Left cardiac atrium (tissue), 4 donors: ENCODE results near the gene TAS2R39. TPM values are rescaled to one million over a fixed set of nuclear protein-coding genes. Genes with fewer than 3 reads are reported as not detected.
"Not testable (repeated sequence)": the region's sequence is repeated elsewhere in the genome, so short reads cannot be mapped to it uniquely, and the experiment has no call there.

Experiments
- ATAC-seq, 2 donors: fragments of 200-7000 bp; cut with Tn5 transposase; one replicate each; pipeline ENCODE4 v1.9.1; 2020; ENCODE audit warnings: mild to moderate bottlenecking in 2 of 2, moderate library complexity in 2 of 2
- DNase-seq: peaks from one replicate; pipeline ENCODE4 v3.0.0-alpha.2; 2020
- intact Hi-C, 2 donors: fragments of 100-400 bp; cut with DNase I; formaldehyde crosslinking; loops; one replicate each; pipeline versions ENCODE4 v1.14.1 to v1.15.1; 2022 to 2023
- long read RNA-seq: library from polyadenylated mRNA; unstranded; transcript quantifications from one replicate; pipeline ENCODE4 v2.0.0, GENCODE V29; 2021
- total RNA-seq, 2 donors: library from RNA; stranded (reverse); fragmentation: NEBNext Ultra II Directional; extraction: Animal tissue kit (Norgen Biotek cat#: 25700); gene quantifications; one replicate each; pipeline ENCODE4 v1.2.1, GENCODE V29; 2021
- donor health status: DM: no; HTN: yes; CAD: no.
- donor health status: DM: no; HTN: yes; CAD: no; lungs with severe emphysema.
- donor health status: DM: yes; HTN: yes; CAD: no.
- donor health status: Dilated cardiomyopathy.

Gene TAS2R39
- total RNA-seq: not detected
- long read RNA-seq: 0 reads

DNA sequence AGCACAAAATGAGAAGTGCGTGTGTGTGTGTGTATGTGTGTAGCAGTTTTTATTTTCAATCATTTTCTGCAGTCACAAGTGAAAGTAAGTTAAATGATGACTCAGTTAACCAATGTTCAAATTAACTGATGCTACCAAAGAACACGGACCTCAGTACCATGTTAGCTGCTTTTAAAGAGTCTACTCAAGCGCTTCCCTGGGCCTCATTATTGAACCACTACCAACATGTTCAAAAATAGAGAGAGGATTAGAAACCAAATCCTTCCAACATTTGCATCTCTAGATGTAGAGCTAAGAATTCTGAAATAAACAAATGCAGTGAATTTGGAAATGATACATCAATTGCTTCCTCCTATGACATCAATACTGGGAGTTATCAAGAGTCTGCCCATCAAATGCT, at the start of gene TAS2R39:
Gene TAS2R39, plus strand, starts transcription at position 396 of the 400 bp plus-strand sequence. Its CDS starts 0 bp downstream, at position 396.
- DNase-seq: no peak
- ATAC-seq: no peak
- intact Hi-C loops: no loop called here

DNA sequence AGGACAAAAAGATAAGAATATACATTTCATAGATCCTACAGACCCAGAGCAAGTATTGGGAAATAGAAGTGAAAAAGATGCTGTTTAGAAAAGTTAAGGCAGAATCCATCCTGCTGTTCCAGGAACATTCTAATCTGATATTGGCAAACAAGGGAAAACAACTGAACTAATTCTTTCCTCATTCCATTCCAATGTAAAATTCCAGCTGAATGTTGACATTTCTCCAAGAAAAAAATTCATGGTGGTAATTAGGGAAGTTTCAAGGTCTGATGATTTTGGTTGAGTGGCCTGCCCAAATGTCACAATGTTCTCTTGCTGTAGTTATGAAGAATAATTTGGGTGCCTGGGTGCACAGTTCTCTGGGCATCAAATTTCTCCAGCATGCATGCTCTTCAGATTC, 36.1 kb upstream of the TAS2R39 start:
- ATAC-seq: no peak
- intact Hi-C loops: no loop called here

DNA sequence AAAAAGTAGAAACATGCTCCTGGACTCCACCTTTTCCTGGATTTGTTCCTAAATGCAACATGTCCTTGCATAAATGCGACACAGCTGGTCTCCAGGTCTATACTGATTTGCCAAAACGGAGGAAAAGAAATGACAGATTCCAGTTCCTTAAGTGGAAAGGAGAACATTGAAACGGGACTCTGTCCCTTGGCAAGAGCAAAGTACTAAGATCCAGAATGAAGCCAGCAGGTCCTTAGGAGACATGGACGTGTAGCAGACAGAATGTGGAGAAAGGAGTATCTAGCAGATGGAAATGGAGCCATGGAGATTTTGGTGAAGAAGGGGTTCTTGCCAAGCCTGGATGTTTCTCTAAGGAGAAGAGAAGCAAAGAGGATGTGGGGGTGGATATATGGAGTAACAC, 35.2 kb upstream of the TAS2R39 start:
- intact Hi-C loops: no loop called here
- ATAC-seq: no peak

More for the DNA sequence above, 36.1 kb upstream of the TAS2R39 start:
- no peak for DNase-seq

DNA sequence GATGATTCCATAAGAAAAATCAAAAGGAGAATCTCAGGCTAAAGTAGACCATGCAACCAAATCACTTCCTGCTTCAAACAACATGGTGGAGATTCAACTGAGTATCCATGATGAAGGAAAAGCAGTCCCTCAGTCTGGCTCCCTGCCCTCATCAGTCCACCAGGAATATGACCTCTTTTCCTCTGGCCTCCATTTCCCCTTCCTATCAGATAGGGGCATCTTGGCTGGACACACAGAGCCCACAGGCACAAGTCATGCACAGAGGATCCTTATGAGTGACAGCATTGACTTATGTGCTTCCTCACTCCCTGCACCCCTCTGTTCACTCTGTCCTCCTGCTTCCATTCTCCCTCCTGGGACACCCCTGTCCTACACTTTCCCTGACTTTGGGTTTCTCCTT, 34.6 kb upstream of the TAS2R39 start:
- intact Hi-C loops: no loop called here
- no peak for DNase-seq
- ATAC-seq: no peak

More for the DNA sequence above, 35.2 kb upstream of the TAS2R39 start:
- no peak for DNase-seq

DNA sequence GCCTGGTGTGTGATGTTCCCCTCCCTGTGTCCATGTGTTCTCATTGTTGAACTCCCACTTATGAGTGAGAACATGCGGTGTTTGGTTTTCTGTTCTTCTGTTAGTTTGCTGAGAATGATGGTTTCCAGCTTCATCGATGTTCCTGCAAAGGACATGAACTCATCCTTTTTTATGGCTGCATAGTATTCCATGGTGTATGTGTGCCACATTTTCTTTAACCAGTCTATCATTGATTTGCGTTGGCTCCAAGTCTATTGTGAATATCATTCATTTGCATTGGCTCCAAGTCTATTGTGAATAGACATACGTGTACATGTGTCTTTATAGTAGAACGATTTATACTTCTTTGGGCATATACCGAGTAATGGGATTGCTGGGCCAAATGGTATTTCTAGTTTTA, 32.5 kb upstream of the TAS2R39 start:
- ATAC-seq, DNase-seq, intact Hi-C loops: not testable (repeated sequence)

DNA sequence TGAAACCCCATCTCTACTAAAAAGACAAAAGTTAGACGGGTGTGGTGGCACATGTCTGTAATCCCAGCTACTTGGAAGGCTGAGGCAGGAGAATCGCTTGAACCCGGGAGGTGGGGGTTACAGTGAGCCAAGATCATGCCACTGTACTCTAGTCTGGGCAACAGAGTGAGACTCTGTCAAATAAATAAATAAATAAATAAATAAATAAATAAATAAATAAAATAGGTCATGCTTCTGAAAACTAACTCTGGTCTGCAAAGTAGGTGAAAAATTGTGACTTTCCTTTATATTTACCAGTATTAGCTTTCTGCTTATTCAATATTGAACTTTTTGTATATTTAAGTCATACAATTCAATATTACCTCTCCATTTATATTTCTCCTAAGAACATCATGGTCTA, 24.6 kb upstream of the TAS2R39 start:
- ATAC-seq, intact Hi-C loops, DNase-seq: not testable (repeated sequence)

DNA sequence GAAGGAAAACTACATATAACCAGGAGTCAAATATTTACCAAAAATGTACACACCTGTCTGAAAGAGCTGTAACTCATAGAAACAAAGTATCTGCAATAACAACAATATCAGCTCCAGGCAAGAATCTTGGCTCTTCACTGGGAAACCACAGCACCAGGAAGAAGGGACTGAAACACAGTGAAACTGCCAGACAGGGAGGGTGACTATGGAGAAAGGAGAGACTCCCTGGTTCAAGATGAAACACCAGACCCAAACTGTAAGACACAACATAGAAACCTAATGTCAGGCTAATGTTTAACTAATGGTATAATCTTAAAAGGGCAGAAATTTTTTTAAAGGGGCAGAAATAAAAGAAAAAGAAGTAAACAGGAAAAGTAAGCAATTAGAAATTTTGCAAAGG, 11.5 kb upstream of the TAS2R39 start:
- ATAC-seq (no peak), DNase-seq (no peak)
- intact Hi-C loops: no loop called here

DNA sequence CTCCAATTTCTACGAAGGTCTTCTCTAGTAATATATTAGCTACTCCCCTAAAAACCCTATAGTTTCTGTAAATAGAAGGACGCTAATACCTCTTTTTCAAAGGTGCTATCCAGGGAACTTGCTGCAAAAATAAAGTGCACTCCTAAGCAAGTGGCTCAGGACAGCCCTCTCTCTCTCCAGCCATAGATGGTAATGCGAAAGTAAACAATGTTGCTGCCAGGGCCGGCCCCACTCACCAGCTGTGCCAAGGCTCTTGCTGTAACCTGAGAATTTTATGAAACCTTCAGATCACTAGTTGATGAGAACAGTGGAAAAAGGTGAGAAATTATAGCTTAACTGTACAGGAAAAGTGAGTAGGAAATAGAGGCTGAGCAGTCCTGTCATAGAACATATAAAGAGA, 10.9 kb upstream of the TAS2R39 start:
- intact Hi-C loops: no loop called here
- no peak for DNase-seq
- peak in 1 of 2 donors; percentile 59 for ATAC-seq

DNA sequence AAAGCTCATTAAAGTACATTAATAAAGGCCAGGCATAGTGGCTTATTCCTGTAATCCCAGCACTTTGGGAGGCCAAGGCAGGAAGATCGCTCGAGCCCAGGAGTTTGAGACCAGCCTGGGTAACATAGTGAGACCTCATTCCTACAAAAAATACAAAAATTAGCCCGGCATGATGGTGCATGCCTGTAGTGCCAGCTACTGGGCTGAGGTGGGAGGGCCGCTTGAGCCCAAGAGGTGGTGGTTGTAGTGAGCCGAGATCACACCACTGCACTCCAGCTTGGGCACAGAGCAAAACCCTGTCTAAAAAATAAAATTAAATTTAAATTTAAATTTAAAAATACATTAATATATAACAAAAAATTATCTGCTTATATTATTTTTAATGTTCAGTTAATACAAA, 7.1 kb upstream of the TAS2R39 start:
- no peak for ATAC-seq

DNA sequence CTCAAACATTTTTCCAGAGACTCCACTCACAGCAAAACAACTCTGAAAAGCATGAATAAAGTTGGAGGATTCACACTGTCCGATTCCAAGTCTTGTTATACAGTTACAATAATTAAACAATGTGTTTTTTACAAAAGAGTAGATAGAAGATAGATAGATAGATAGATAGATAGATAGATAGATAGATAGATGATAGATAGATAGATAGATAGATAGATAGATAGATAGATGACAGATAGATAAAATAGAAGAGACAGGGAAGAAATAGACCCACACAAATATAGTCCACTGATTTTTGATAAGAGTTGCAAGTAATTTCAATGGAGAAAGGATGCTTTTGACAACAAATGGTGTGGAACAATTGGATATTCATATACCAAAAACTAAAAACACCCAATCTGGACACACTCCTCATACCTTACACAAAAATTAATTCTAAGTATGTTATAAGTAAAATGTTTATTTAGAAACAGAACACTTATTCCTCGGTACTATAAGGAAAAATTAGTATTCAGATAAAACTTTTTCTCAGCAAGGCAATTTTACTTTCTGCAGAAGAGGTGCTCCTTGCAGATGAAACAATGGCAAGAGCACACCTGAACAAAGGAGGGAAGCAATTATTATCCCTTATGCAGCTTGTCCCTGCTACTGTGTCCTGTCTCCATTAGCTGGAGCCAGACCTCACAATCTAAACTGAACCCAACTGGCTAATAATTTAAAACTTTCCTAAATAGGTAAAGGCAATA, 5.7 kb upstream of the TAS2R39 start:
- no peak for ATAC-seq
- no peak for DNase-seq
- intact Hi-C loops: no loop called here

More for the DNA sequence above, 7.1 kb upstream of the TAS2R39 start:
- intact Hi-C loops: no loop called here
- DNase-seq: no peak

DNA sequence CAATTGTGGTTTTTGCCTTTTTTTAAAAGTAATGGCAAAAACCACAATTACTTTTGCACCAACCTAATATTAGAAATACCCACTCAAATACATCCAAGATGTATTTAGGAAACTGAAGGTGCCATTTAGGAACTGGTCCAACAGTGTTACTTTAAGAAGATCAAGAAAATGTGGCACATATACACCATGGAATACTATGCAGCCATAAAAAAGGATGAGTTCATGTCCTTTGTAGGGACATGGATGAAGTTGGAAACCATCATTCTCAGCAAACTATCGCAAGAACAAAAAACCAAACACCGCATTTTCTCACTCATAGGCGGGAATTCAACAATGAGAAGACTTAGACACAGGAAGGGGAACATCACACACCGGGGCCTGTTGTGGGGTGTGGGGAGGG, 2.4 kb upstream of the TAS2R39 start:
- DNase-seq, intact Hi-C loops, ATAC-seq: not testable (repeated sequence)

DNA sequence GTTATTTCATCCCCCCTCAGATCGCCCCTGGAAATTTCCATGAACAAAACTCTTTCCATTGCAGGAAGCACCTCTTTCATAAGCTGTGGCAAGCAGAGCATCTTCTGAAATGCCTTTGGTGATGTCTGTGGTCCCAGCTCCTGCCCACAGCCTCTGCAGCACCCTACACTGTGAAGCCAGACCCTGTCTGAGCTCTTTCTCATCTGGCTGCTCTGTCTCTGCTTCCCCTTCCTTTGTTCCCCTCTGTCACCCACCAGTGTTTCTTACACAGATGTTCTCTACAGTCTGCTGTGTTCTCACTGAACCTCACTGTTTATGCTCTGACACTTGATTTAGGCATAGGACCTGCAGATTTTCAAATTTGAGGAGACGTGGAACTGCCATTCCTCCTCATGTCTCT, 1.9 kb upstream of the TAS2R39 start:
- DNase-seq (no peak), ATAC-seq (no peak)
- intact Hi-C loops: no loop called here

DNA sequence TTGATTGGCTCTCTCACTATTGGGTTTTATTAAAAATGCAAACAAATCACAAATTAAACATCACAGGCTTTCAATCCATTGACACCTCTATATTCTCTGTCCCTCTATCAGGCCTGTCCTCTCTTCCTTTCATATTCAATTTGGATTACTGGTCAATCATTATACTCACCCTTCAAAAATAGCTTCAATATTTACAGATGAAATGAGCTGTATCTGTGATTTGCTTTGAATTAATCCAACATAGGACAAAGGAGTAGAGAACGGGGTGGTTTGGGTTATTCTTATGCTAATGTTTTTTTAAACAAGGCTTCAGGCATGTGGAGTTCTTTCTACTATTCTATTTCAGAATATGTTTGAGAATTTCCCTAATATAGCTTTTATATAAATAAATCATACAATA, 2.3 kb downstream of the TAS2R39 start:
- intact Hi-C loops: no loop called here
- no peak for DNase-seq
- ATAC-seq: no peak

DNA sequence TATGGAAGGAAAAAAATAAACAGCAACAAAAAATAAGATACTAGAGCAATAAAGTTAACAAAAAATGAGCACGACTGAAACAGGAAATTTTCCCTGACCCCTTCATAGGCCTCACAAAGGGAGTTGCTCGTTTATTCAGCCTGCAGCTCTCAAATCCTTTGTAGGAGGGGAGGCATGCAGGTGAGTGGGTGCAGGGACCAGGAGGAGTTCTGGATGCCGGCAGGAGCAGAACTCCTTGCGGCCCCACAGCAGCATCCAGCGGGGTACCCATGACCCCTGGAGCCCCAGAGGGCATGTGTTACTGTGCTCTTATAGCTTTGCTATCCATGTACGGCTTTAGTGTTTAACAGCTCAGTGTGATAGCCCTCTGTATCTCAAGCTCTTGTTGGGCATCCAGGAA, 5.8 kb downstream of the TAS2R39 start:
- ATAC-seq: no peak
- intact Hi-C loops: no loop called here
- DNase-seq: no peak

DNA sequence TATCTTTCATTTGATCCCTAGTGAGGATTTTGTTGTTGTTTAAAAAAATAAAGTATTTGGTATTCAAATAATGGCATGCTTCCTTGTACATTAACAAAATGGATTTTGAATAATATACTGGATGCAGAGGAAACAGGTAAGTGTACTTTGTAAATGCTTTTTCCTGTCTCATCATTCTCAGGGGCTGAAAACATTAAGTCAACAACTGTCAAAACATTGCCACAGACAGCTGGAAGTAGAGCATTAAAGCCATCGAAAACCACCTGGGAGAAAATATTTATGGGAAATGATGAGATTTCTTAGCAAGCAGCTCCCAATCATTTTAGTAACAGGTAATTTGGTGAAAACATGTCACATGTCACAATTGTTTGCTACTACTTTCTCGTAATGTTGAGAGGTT, 10.7 kb downstream of the TAS2R39 start:
- intact Hi-C loops: no loop called here
- DNase-seq (no peak), ATAC-seq (no peak)

DNA sequence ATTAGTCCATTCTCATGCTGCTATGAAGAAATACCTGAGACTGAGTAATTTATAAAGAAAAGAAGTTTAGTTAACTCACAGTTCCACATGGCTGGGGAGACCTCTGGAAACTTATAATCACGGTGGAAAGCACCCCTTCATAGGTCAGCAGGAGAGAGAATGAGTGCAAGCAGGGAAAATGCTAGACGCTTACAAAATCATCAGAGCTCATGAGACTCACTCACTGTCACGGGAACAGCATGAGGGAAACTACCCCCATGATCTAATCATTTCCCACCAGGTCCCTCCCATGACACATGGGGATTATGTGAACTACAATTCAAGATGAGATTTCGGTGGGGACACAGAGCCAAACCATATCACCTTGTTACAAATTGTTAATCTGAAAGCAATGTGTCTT, 15.8 kb downstream of the TAS2R39 start:
- DNase-seq: no peak
- no peak for ATAC-seq
- intact Hi-C loops: no loop called here

DNA sequence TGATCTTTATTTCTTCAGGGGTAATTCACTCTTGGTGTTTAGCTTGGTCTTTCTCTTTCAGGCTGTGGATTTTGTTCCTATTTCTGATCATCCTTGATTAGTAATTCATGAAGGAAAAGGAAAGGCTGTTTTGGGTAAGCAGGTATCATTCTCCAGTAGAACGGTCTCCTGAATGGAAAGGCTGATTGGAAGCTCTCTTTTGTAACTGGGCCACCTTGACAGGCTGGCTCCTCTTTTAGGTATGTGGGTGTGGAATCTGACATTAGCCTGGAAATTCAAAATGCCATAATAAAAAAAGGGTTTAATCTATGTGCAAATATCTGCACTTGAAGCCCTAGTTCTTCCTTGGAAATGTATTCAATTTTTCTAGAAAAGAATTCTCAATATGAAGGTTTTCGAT, 18.9 kb downstream of the TAS2R39 start:
- ATAC-seq (no peak), DNase-seq (no peak)
- intact Hi-C loops: no loop called here

DNA sequence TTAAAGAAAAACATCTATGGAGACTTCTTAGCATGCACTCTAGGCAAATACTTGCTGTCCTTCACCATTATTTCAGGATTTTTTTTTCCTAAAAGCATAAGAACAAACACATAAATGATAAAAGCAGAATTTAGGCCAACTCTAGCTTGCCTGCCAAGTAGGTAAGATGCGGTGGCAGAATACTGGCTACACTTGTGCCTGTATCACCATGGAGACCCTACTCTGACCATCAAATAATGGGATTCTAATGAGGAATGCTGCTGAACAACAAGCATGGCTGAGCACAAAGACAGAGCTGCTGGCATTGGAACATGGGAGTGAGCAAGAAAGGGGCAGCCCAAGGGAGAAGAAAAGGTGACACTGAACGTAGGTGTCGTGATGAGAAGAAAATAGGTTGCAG, 20.2 kb downstream of the TAS2R39 start:
- ATAC-seq: no peak
- intact Hi-C loops: no loop called here
- no peak for DNase-seq

DNA sequence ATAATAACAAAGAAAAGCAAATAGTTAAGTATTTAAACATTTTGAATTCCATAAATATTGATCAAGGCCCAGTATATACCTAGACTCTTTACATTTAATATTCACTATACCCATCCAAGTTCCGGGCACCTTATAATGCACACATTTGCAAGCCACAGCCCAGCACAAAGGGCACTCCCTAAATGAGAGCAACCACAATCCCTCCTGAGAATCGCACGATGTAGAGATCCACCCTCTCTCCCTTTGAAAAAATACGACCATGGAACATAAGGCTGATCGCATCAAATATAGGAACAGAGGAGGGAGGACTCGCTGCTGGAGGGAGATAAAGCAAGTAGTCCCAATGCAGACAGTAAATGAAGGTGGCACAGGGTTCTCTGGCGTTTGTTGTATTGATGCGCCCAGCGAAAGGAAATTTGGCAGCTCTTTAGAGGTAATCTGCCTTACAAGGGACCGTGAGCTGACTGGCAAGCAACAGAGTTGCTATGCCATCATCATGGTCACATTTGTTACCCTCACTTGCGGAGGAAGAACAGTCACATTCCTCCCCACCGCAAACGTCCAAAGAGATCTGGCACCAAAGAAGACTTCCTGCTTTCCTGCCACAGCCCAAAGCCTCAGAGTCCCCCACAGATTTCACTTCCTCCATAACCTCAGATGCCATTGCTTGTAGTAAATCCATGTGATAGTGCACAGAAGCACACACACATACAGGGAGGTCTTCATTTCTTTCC, 22.5 kb downstream of the TAS2R39 start:
- ATAC-seq (peak; percentile 59 to 65), DNase-seq (no peak)
- intact Hi-C loops: no loop called here

DNA sequence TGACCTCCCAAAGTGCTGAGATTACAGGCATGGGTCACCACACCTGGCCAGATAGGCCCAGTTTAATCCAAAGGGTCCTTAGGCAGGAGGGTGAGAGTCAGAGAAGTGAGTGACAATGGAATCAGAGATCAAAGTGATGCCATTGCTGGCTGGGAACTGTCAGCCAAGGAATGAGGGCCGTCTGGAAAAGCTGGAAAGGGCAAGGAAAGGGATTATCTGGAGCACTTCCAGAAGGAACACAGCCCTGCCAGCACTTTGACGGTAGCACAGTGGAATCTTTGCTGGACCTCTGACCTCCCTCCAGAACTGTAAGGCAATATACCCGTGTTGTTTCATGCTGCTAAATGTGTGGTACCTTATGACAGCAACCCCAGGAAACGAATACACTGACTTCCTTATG, 27.3 kb downstream of the TAS2R39 start:
- ATAC-seq (no peak), DNase-seq (no peak)
- intact Hi-C loops: no loop called here

DNA sequence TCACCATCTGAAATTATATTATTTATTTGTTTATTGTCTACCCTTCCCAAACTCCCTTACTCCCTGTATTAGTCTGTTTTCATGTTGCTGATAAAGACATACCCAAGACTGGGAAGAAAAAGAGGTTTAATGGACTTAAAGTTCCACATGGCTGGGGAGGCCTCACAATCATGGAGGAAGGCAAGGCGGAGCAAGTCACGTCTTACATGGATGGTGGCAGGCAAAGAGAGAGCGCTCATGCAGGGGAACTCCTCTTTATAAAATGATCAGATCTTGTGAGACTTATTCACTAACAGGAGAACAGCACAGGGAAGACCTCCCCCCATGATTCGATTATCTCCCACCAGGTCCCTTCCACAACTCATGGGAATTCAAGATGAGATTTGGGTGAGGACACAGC, 30.3 kb downstream of the TAS2R39 start:
- ATAC-seq, DNase-seq, intact Hi-C loops: not testable (repeated sequence)
